ENCODE data around the gene LBHD2.

DNA sequence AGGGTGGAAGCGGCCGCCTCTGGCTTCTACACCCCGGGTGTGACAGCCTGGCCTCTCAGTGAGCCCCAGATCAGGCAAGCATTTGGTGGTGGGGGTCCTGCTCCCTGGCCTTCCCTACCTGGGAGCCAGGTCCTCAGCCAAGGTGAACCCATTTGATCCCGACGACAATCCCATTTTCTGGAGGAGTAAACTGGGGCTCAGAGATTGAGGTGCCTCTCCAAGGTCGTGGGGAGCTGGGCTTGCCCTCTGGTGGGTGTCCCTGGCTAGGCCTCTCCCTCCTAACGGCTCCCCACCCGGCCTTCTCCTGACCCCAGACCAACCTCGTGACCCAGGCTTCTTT is 7.8 kb downstream of the LBHD2 start:
- TF ChIP-seq, protein P1, sequence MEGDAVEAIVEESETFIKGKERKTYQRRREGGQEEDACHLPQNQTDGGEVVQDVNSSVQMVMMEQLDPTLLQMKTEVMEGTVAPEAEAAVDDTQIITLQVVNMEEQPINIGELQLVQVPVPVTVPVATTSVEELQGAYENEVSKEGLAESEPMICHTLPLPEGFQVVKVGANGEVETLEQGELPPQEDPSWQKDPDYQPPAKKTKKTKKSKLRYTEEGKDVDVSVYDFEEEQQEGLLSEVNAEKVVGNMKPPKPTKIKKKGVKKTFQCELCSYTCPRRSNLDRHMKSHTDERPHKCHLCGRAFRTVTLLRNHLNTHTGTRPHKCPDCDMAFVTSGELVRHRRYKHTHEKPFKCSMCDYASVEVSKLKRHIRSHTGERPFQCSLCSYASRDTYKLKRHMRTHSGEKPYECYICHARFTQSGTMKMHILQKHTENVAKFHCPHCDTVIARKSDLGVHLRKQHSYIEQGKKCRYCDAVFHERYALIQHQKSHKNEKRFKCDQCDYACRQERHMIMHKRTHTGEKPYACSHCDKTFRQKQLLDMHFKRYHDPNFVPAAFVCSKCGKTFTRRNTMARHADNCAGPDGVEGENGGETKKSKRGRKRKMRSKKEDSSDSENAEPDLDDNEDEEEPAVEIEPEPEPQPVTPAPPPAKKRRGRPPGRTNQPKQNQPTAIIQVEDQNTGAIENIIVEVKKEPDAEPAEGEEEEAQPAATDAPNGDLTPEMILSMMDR (IDR thresholded peaks at IDR 0.05; ENCODE audit: insufficient read depth, low read length, poor library complexity, severe bottlenecking): no peak
- no peak for TF ChIP-seq EZH2phosphoT487 (conservative IDR thresholded peaks at IDR 0.05; ENCODE audit: low read length)
